Measurements from ENCODE around the gene ATRN.

DNA sequence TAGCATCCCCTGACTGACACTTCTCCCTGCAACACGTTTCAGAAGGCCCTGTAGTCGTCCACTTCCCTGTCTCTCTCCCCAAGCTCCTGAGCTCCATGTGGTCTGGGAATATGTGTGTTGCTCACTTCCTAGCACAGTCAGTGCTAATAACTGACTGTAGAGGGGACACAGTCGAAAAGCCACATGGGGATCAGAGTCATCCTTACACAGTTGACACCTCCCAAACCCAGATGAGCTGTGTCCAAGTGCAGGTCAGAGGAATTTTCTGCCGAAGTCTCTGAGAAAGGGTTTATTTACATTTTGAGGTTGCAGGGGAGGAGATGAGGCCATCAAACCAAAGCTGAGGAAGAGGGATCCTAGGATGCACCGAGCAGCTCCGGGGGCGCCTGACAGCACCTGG lies 214.5 kb downstream of the ATRN start:
- TF ChIP-seq, protein P1, sequence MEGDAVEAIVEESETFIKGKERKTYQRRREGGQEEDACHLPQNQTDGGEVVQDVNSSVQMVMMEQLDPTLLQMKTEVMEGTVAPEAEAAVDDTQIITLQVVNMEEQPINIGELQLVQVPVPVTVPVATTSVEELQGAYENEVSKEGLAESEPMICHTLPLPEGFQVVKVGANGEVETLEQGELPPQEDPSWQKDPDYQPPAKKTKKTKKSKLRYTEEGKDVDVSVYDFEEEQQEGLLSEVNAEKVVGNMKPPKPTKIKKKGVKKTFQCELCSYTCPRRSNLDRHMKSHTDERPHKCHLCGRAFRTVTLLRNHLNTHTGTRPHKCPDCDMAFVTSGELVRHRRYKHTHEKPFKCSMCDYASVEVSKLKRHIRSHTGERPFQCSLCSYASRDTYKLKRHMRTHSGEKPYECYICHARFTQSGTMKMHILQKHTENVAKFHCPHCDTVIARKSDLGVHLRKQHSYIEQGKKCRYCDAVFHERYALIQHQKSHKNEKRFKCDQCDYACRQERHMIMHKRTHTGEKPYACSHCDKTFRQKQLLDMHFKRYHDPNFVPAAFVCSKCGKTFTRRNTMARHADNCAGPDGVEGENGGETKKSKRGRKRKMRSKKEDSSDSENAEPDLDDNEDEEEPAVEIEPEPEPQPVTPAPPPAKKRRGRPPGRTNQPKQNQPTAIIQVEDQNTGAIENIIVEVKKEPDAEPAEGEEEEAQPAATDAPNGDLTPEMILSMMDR (IDR thresholded peaks at IDR 0.05) = no peak
- no peak for TF ChIP-seq POLR2A (IDR thresholded peaks at IDR 0.05)

Measured in right lobe of liver (tissue), 4 donors.